T-helper 1 cell (primary cell): Measurements from ENCODE around the gene ZSCAN25.
"Not testable (repeated sequence)": the region's sequence is repeated elsewhere in the genome, so short reads cannot be mapped to it uniquely, and the experiment has no call there.

Experiments used
- DNase-seq, 5 donors: peaks; one replicate each; pipeline ENCODE4 v3.0.0-alpha.2; 2012 to 2020

ZSCAN25 gene

DNA sequence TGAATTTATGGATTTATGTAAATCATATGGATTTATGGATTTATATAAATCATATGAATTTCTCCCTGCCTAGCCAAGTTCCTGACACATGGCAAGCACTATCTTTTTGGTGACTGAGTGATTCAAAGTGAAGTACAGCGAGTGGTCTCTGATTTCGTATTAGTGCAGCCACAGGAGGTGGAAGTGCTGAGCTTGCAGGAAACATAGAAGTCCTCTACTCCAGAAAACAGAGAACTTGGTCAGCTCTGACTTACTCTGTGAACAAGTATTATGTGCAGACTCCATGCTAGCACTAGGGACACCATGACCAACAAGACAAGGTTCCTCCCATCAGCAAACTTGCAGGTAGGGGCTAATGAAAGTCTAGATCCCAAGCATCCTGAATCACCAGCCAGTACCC, 34.5 kb downstream of the ZSCAN25 start:
- no peak for DNase-seq

- DNase-seq, result no peak
Observed at GRCh38 chr7:99652671-99653070, 35.9 kb downstream of the ZSCAN25 start.

DNA sequence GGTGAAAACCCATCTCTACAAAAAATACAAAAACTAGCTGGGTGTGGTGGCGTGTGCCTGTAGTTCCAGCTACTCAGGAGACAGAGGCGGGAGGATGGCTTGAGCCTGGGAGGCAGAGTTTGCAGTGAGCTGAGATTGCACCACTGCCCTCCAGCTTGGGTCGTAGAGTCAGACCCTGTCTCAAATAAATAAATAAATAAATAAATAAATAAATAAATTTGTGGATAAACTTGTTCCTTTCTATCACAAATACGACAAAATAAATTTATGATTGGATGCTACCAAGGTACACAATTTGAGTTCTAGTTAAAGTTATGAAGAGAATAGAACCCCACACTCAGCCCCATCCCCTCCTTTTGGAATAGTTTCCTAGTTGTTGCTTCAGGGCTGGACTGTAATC, 36.5 kb downstream of the ZSCAN25 start:
- not testable (repeated sequence) for DNase-seq

DNA sequence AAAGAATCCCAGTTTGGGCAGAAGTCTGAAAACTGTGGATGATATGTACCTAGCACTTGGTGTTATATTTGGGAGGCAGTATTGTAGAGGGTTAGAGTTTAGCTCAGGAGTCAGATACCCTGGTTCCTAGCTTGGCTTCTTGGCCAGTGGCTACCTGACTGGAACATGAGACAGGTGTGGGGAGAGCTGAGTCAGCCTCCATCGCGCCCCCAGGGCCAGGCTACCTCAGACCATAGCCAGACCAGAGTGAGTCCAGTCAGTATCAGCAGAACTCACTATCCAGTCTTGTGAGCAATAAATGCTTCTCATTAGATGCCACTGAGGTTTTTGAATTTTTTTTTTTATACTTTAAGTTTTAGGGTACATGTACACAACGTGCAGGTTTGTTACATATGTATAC, 37.0 kb downstream of the ZSCAN25 start:
- DNase-seq, result no peak

DNA sequence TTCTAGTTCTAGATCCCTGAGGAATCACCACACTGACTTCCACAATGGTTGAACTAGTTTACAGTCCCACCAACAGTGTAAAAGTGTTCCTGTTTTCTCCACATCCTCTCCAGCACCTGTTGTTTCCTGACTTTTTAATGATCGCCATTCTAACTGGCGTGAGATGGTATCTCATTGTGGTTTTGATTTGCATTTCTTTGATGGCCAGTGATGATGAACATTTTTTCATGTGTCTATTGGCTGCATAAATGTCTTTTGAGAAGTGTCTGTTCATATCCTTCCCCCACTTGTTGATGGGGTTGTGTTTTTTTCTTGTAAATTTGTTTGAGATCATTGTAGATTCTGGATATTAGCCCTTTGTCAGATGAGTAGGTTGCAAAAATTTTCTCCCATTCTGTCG, 37.9 kb downstream of the ZSCAN25 start:
- not testable (repeated sequence) for DNase-seq

DNA sequence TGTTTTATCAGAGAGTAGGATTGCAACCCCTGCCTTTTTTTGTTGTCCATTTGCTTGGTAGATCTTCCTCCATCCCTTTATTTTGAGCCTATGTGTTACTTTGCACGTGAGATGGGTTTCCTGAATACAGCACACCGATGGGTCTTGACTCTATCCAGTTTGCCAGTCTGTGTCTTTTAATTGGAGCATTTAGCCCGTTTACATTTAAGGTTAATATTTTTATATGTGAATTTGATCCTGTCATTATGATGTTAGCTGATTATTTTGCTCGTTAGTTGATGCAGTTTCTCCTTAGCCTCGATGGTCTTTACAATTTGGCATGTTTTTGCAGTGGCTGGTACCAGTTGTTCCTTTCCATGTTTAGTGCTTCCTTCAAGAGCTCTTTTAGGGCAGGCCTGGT, 41.1 kb downstream of the ZSCAN25 start:
- not testable (repeated sequence) for DNase-seq

DNA sequence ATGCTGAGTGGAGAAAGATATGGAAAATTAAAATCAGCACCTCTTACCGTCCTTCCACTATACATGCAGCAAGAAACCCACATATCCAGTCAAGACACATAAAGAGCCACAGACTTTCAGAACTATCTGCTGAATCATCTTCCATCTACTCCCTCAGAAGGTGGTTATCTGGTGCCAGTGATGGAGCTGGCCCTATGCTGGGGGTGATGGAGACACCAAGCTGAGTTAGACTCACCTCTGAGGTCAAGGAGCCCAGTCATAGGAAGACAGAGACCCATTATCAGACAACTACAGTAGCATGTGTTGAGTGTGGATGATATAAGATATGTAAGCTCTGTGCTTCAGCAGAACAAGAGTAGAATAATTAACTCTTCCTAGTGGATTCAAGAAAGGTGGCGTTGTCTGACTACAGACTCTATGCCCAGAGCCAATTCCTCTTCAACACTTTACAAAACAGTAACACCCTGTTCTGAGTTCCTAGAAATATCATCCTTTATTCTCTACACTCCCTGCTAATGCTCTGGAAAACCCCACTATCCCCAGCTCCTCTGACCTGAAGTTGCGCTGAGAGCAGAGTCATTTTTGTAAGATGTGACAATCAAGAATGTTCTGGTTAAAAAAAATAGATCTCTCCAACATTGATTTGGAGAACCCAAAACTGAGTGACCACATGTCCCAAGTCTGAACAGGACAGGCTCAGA, 48.7 kb downstream of the ZSCAN25 start:
- DNase-seq, result no peak

- no peak for DNase-seq
Observed at GRCh38 chr7:99666013-99666395, 49.3 kb downstream of the ZSCAN25 start.

GRCh38 chr7:99667179-99667578, 50.4 kb downstream of the ZSCAN25 start:
- no peak for DNase-seq

DNA sequence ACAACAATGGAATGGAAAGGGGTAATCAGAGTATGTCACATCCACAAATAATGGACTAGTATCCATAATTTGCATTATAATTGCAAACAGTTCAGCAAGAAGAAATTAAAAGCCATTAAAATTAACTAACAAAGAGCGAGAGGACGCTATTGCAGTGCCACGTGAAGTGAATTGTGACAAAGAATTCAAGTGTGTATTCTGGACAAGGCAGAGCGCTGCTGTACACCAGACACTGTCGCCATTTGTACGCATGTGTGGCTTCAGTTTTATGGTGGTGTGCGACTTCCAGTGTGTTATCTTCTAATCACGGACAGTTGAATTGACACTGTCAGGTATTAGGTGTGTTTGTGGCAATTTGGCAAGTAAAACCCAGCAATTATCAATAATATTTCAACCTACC, 51.8 kb downstream of the ZSCAN25 start:
- no peak for DNase-seq

- no peak for DNase-seq
Observed at GRCh38 chr7:99669782-99670181, 53.0 kb downstream of the ZSCAN25 start.

GRCh38 chr7:99672573-99672972, 55.8 kb downstream of the ZSCAN25 start:
- no peak for DNase-seq

- no peak for DNase-seq
Observed at GRCh38 chr7:99674995-99675742, 58.4 kb downstream of the ZSCAN25 start.

GRCh38 chr7:99677013-99677647, 60.4 kb downstream of the ZSCAN25 start:
- no peak for DNase-seq

DNA sequence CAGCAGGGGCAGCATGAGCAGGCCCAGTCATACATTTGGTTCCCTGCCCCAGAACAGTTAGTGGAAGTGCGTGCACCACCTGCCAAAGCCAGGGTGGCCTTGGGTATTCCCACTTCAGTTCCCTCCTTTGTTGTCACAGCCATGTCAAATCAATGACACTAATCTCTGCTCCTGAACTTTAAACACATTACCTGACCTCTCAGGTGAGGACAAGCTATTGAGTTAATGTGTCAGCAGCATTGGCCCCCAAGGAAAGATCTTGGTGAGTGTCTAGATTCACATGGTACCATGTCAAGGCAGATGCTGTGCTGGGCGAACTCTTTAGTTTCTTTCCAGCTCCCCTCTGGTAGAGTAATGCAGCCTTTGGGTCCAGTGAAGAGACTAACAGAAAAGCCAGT, 60.9 kb downstream of the ZSCAN25 start:
- DNase-seq, result no peak

GRCh38 chr7:99679032-99679399, 62.3 kb downstream of the ZSCAN25 start:
- DNase-seq, result no peak

- DNase-seq, result no peak
Observed at GRCh38 chr7:99679400-99680191, 62.9 kb downstream of the ZSCAN25 start, which contains the start of gene CYP3A5. CYP3A5 (minus strand) TSS chr7:99679996; CDS start chr7:99679896, 100 bp downstream.
